SK-N-SH (cell line): ENCODE results near the gene MICB. TPM values are rescaled to one million over a fixed set of nuclear protein-coding genes. Genes with fewer than 3 reads are reported as not detected.

ENCODE experiments used
- CTCF ChIA-PET: fragments of 300-600, 350-600 bp; formaldehyde crosslinking; extraction: SDS; loops from one replicate; lab custom pipeline; 2021; lab: Yijun Ruan, JAX
- POLR2A ChIA-PET: fragments of 350-600 bp; sonication (Branson Sonifier 250); formaldehyde crosslinking; extraction: SDS; loops from one replicate; lab custom pipeline; 2020; ENCODE audit warnings: antibody characterized with exemption, inconsistent platforms; lab: Yijun Ruan, JAX
- DNase-seq: peaks from one replicate; pipeline ENCODE4 v3.0.0; 2012
- H2AFZ ChIP-seq: fragments of 200-600 bp; sonication (generic); 2 replicates; pipeline ENCODE4 v1.8.1; 2016; ENCODE audit warnings: antibody characterized with exemption, mild to moderate bottlenecking, low read depth
- H3F3A ChIP-seq: fragments of 200-600 bp; sonication (generic); replicated peaks from 2 replicates; pipeline ENCODE3; 2016; ENCODE audit warnings: antibody characterized with exemption, mild to moderate bottlenecking; ENCODE audit not compliant: insufficient read depth
- H3K27ac ChIP-seq, 2 experiments: fragments of 200-500 bp in 1 of 2; fragments of 200-600 bp in 1 of 2; sonication (Bioruptor generic) in 1 of 2; sonication (generic), shearing (Covaris generic) in 1 of 2; 2 replicates each; pipeline versions ENCODE4 v1.5.1 to v1.6.1; 2014 to 2016; ENCODE audit warnings: low read depth in 2 of 2, inconsistent platforms in 1 of 2, low read length in 1 of 2, mild to moderate bottlenecking in 1 of 2, mixed read lengths in 1 of 2
- H3K27me3 ChIP-seq: fragments of 200-600 bp; sonication (generic), shearing (Covaris generic); 2 replicates; pipeline ENCODE4 v1.6.1; 2016; ENCODE audit warnings: mixed run types; ENCODE audit not compliant: insufficient read depth
- H3K36me3 ChIP-seq, 2 experiments: fragments of 200-500 bp in 1 of 2; fragments of 200-600 bp in 1 of 2; sonication (Bioruptor generic) in 1 of 2; sonication (generic) in 1 of 2; replicated peaks in 1 of 2; 2 replicates each; pipeline versions ENCODE3 to v1.5.1; 2014 to 2016; ENCODE audit warnings: low read length in 1 of 2, mild to moderate bottlenecking in 1 of 2; ENCODE audit not compliant: insufficient read depth in 2 of 2, control insufficient read depth in 1 of 2
- H3K4me1 ChIP-seq, 2 experiments: fragments of 200-500 bp in 1 of 2; fragments of 200-600 bp in 1 of 2; sonication (Bioruptor generic) in 1 of 2; sonication (generic), shearing (Covaris generic) in 1 of 2; 2 replicates each; pipeline versions ENCODE4 v1.5.1 to v1.6.1; 2014 to 2016; ENCODE audit warnings: low read depth in 1 of 2, low read length in 1 of 2, mixed run types in 1 of 2; ENCODE audit not compliant: insufficient read depth in 2 of 2, control insufficient read depth in 1 of 2
- H3K4me2 ChIP-seq: fragments of 200-600 bp; sonication (generic), shearing (Covaris generic); 2 replicates; pipeline ENCODE4 v1.6.1; 2017; ENCODE audit warnings: mixed run types
- H3K4me3 ChIP-seq, 2 experiments: fragments of 200-500 bp in 1 of 2; fragments of 200-600 bp in 1 of 2; sonication (Bioruptor generic) in 1 of 2; sonication (generic), shearing (Covaris generic) in 1 of 2; 2 replicates each; pipeline versions ENCODE4 v1.5.1 to v1.8.1; 2014 to 2016; ENCODE audit warnings: low read depth in 2 of 2, inconsistent platforms in 1 of 2, low read length in 1 of 2, mild to moderate bottlenecking in 1 of 2, mixed read lengths in 1 of 2, moderate library complexity in 1 of 2
- H3K79me2 ChIP-seq: fragments of 200-600 bp; sonication (generic); 2 replicates; pipeline ENCODE4 v1.8.1; 2017; ENCODE audit warnings: mild to moderate bottlenecking; ENCODE audit not compliant: insufficient read depth
- H3K9ac ChIP-seq: fragments of 200-600 bp; sonication (generic); 2 replicates; pipeline ENCODE4 v1.6.1; 2017; ENCODE audit warnings: mixed run types
- H3K9me2 ChIP-seq: fragments of 200-600 bp; sonication (generic); 2 replicates; pipeline ENCODE4 v1.6.1; 2017; ENCODE audit warnings: mixed run types
- H3K9me3 ChIP-seq: fragments of 200-600 bp; sonication (generic); 2 replicates; pipeline ENCODE4 v1.6.1; 2017; ENCODE audit warnings: mixed run types, mild to moderate bottlenecking, moderate library complexity
- H4K20me1 ChIP-seq: fragments of 200-600 bp; sonication (generic); 2 replicates; pipeline ENCODE4 v1.6.1; 2017; ENCODE audit warnings: mild to moderate bottlenecking, mixed run types; ENCODE audit not compliant: insufficient read depth
- ELF1 ChIP-seq: IDR thresholded peaks from 2 replicates; pipeline ENCODE4 v1.4.0; 2012
- EZH2phosphoT487 ChIP-seq: fragments of 200-600 bp; sonication (generic); IDR thresholded peaks from 2 replicates; pipeline ENCODE4 v1.6.1; 2017; ENCODE audit warnings: low read depth, mixed run types, mild to moderate bottlenecking, antibody characterized with exemption, moderate library complexity, borderline replicate concordance
- GABPA ChIP-seq: IDR thresholded peaks from 2 replicates; pipeline ENCODE4 v1.4.0; 2012; ENCODE audit warnings: low read depth, mild to moderate bottlenecking
- MAX ChIP-seq: IDR thresholded peaks from 2 replicates; pipeline ENCODE4 v1.4.0; 2012; ENCODE audit warnings: low read depth
- MXI1 ChIP-seq: IDR thresholded peaks from 2 replicates; pipeline ENCODE4 v1.6.1; 2012; ENCODE audit warnings: mild to moderate bottlenecking, low read depth, low read length, improper control_type of control experiment
- NRF1 ChIP-seq: IDR thresholded peaks from 2 replicates; pipeline ENCODE4 v1.6.1; 2012; ENCODE audit warnings: low read depth, mild to moderate bottlenecking, low read length
- PBX3 ChIP-seq: IDR thresholded peaks from 2 replicates; pipeline ENCODE4; 2012
- RAD21 ChIP-seq: IDR thresholded peaks from 2 replicates; pipeline ENCODE4 v1.6.1; 2012; ENCODE audit warnings: mild to moderate bottlenecking, low read length
- RXRA ChIP-seq: IDR thresholded peaks from 2 replicates; pipeline ENCODE4 v1.4.0; 2012; ENCODE audit warnings: low read depth, mild to moderate bottlenecking, borderline replicate concordance
- SIN3A ChIP-seq: IDR thresholded peaks from 2 replicates; pipeline ENCODE4 v1.6.1; 2012; ENCODE audit warnings: low read depth, mild to moderate bottlenecking, low read length, moderate library complexity, borderline replicate concordance
- SMC3 ChIP-seq: IDR thresholded peaks from 2 replicates; pipeline ENCODE4 v1.6.1; 2012; ENCODE audit warnings: low read depth, low read length, improper control_type of control experiment
- TAF1 ChIP-seq: IDR thresholded peaks from 2 replicates; pipeline ENCODE4 v1.6.1; 2012; ENCODE audit warnings: low read depth, mild to moderate bottlenecking, low read length, moderate library complexity, borderline replicate concordance
- TCF12 ChIP-seq: IDR thresholded peaks from 2 replicates; pipeline ENCODE4 v1.4.0; 2012
- TEAD4 ChIP-seq: IDR thresholded peaks from 2 replicates; pipeline ENCODE4 v1.4.0; 2012; ENCODE audit warnings: mild to moderate bottlenecking, borderline replicate concordance; ENCODE audit not compliant: insufficient read depth
- USF1 ChIP-seq: IDR thresholded peaks from 2 replicates; pipeline ENCODE4 v1.4.0; 2012; ENCODE audit warnings: low read depth, borderline replicate concordance
- USF2 ChIP-seq: fragments of 150-350 bp; IDR thresholded peaks from 2 replicates; pipeline ENCODE4 v1.6.1; 2017; ENCODE audit warnings: antibody characterized with exemption, low read length, low read depth, borderline replicate concordance
- WGBS: methylation state at CpG from one replicate; pipeline ENCODE4 v1.1.6; 2017; ENCODE audit warnings: low lambda C conversion rate; 5-methylcytosine and 5-hydroxymethylcytosine counted together
- polyA plus RNA-seq, 3 experiments: library from polyadenylated mRNA; depleted of rRNA; stranded (reverse); fragments of >200 nt; gene quantifications; 2 replicates each; pipeline ENCODE4 v1.2.3, GENCODE V29; 2012
- TF ChIP-seq, protein P1 (sequence below): IDR thresholded peaks from 2 replicates; pipeline ENCODE4 v1.4.0; 2012; ENCODE audit warnings: low read depth, borderline replicate concordance
- TF ChIP-seq, protein P2 (sequence below): fragments of 150-350 bp; IDR thresholded peaks from 2 replicates; pipeline ENCODE4 v1.6.1; 2016; ENCODE audit warnings: mild to moderate bottlenecking, low read depth, low read length

Gene MICB
- polyA plus RNA-seq, 1 of the 3 experiments (the other 2 are of a cell fraction), result 9.7 TPM

- no peak overlapping the region for H3K9ac ChIP-seq
- H3K4me1 ChIP-seq, result peaks cover 0 to 3% of the 10 kb centered on the region in 2 experiments; a peak in 1 of 4 replicates
- TF ChIP-seq RXRA (no peak), TAF1 (no peak), MAX (no peak), TEAD4 (no peak), SMC3 (no peak), EZH2phosphoT487 (no peak), USF2 (no peak), ELF1 (no peak), TCF12 (no peak), NRF1 (no peak), RAD21 (no peak), USF1 (no peak), MXI1 (no peak), GABPA (no peak), SIN3A (no peak), PBX3 (no peak)
- TF ChIP-seq, protein P1, sequence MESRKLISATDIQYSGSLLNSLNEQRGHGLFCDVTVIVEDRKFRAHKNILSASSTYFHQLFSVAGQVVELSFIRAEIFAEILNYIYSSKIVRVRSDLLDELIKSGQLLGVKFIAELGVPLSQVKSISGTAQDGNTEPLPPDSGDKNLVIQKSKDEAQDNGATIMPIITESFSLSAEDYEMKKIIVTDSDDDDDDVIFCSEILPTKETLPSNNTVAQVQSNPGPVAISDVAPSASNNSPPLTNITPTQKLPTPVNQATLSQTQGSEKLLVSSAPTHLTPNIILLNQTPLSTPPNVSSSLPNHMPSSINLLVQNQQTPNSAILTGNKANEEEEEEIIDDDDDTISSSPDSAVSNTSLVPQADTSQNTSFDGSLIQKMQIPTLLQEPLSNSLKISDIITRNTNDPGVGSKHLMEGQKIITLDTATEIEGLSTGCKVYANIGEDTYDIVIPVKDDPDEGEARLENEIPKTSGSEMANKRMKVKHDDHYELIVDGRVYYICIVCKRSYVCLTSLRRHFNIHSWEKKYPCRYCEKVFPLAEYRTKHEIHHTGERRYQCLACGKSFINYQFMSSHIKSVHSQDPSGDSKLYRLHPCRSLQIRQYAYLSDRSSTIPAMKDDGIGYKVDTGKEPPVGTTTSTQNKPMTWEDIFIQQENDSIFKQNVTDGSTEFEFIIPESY, result no peak
- TF ChIP-seq, protein P2, sequence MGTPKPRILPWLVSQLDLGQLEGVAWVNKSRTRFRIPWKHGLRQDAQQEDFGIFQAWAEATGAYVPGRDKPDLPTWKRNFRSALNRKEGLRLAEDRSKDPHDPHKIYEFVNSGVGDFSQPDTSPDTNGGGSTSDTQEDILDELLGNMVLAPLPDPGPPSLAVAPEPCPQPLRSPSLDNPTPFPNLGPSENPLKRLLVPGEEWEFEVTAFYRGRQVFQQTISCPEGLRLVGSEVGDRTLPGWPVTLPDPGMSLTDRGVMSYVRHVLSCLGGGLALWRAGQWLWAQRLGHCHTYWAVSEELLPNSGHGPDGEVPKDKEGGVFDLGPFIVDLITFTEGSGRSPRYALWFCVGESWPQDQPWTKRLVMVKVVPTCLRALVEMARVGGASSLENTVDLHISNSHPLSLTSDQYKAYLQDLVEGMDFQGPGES, result no peak
- TF ChIP-seq, all 33 proteins: peak for 0
- peaks cover 17% of the 10 kb centered on the region; the same call in 1 of the 2 replicates for H3K27me3 ChIP-seq
- no peak overlapping the region for H2AFZ ChIP-seq
- WGBS, result 27% methylated on average over 5 of the region's 5 CpGs
- DNase-seq, result no peak
- no peak overlapping the region for H3K4me3 ChIP-seq
- CTCF ChIA-PET, result interaction anchor here (0.6 kb wide), 1 partner anchor 18 kb away, joined by 3 read pairs; no protein-coding TSS in a partner anchor
- no peaks in the 10 kb centered on the region for H3K36me3 ChIP-seq
- H3K9me2 ChIP-seq, result no peaks in the 10 kb centered on the region
- H3K4me2 ChIP-seq, result no peak overlapping the region
- peaks cover 5% of the 10 kb centered on the region for H3F3A ChIP-seq
- no peaks in the 10 kb centered on the region for H3K79me2 ChIP-seq
- POLR2A ChIA-PET, result no interaction called here
- H4K20me1 ChIP-seq, result no peaks in the 10 kb centered on the region
- H3K9me3 ChIP-seq, result no peaks in the 10 kb centered on the region
- peak overlapping the region in 1 of 2 experiments; percentile 5; a peak in 1 of 4 replicates for H3K27ac ChIP-seq
Measured at GRCh38 chr6:31513456-31514165, 15.7 kb downstream of the MICB start.
